PC-3 (cell line): ENCODE results near the gene RELA. TPM values are rescaled to one million over a fixed set of nuclear protein-coding genes. Genes with fewer than 3 reads are reported as not detected.

ENCODE experiments used
- ATAC-seq: fragments of 200-7000 bp; cut with Tn5 transposase; 2 replicates; pipeline ENCODE4 v1.9.1; 2020; ENCODE audit warnings: mild to moderate bottlenecking, moderate library complexity
- BruUV-seq: library from RNA; stranded (reverse); fragments of 400-500 nt; replicated peaks from 2 replicates; lab custom pipeline; 2021; lab: Mats Ljungman, UMichigan
- CTCF ChIA-PET: fragments of 300-600 bp; sonication (Branson Sonifier 250); formaldehyde crosslinking; loops from one replicate; lab custom pipeline; 2022; ENCODE audit warnings: antibody characterized with exemption; lab: Charles Lee
- POLR2A ChIA-PET: fragments of 300-600 bp; sonication (Branson Sonifier 250); formaldehyde crosslinking; loops from one replicate; lab custom pipeline; 2022; ENCODE audit warnings: antibody characterized with exemption; ENCODE audit not compliant: unreplicated experiment; lab: Charles Lee
- DNase-seq: peaks from one replicate; pipeline ENCODE4 v3.0.0-alpha.2; 2015
- H2AFZ ChIP-seq: fragments of 300-600 bp; sonication (generic); 2 replicates; pipeline ENCODE4 v1.6.0; 2016; ENCODE audit warnings: antibody characterized with exemption, low read length
- H3F3A ChIP-seq: fragments of 300-600 bp; sonication (generic); one replicate; pipeline ENCODE4 v1.6.0; 2017; ENCODE audit warnings: antibody characterized with exemption, low read length, control low read depth, mild to moderate bottlenecking; ENCODE audit not compliant: unreplicated experiment
- H3K27ac ChIP-seq: fragments of 300-600 bp; sonication (generic); 2 replicates; pipeline ENCODE4 v1.5.1; 2016; ENCODE audit warnings: mild to moderate bottlenecking, low read length
- H3K27me3 ChIP-seq: fragments of 300-600 bp; sonication (generic); 2 replicates; pipeline ENCODE4 v1.6.1; 2016; ENCODE audit warnings: low read length, mixed read lengths
- H3K36me3 ChIP-seq: fragments of 300-600 bp; sonication (generic); 2 replicates; pipeline ENCODE4 v1.6.1; 2016; ENCODE audit warnings: low read depth, mixed run types, low read length, mixed read lengths
- H3K4me1 ChIP-seq: fragments of 300-600 bp; sonication (generic); 2 replicates; pipeline ENCODE4 v1.5.1; 2016; ENCODE audit warnings: low read length; ENCODE audit not compliant: insufficient read depth
- H3K4me2 ChIP-seq: fragments of 300-600 bp; sonication (generic); 2 replicates; pipeline ENCODE4 v1.6.0; 2016; ENCODE audit warnings: low read length
- H3K4me3 ChIP-seq: fragments of 300-600 bp; sonication (generic); 2 replicates; pipeline ENCODE4 v1.5.1; 2016; ENCODE audit warnings: mild to moderate bottlenecking, low read length, mixed read lengths
- H3K79me2 ChIP-seq: fragments of 300-600 bp; sonication (generic); 2 replicates; pipeline ENCODE4 v1.6.1; 2017; ENCODE audit warnings: low read length, mixed read lengths
- H3K9ac ChIP-seq: fragments of 300-600 bp; sonication (generic); 2 replicates; pipeline ENCODE4 v1.6.0; 2016; ENCODE audit warnings: mild to moderate bottlenecking, low read length
- H3K9me2 ChIP-seq: fragments of 300-600 bp; sonication (generic); replicated peaks from 2 replicates; pipeline ENCODE4 v1.6.1; 2016; ENCODE audit warnings: mixed run types, low read length, mixed read lengths
- H3K9me3 ChIP-seq: fragments of 300-600 bp; sonication (generic); 2 replicates; pipeline ENCODE4 v1.6.1; 2016; ENCODE audit warnings: low read length, mixed read lengths
- H4K20me1 ChIP-seq: fragments of 300-600 bp; sonication (generic); 2 replicates; pipeline ENCODE4 v1.6.1; 2016; ENCODE audit warnings: low read length, mixed read lengths
- EZH2 ChIP-seq: fragments of 300-600 bp; sonication (generic); IDR thresholded peaks from one replicate; pipeline ENCODE4 v1.6.1; 2017; ENCODE audit warnings: antibody characterized with exemption, mild to moderate bottlenecking, low read length; ENCODE audit not compliant: unreplicated experiment
- EZH2phosphoT487 ChIP-seq: fragments of 300-600 bp; sonication (generic); IDR thresholded peaks from 2 replicates; pipeline ENCODE4 v1.6.1; 2018; ENCODE audit warnings: mild to moderate bottlenecking, antibody characterized with exemption, low read length, borderline replicate concordance
- intact Hi-C: fragments of 100-400 bp; cut with micrococcal nuclease; formaldehyde crosslinking; loops from 2 replicates; pipeline ENCODE4 v1.9.0; 2023
- total RNA-seq: library from RNA; depleted of rRNA; stranded (reverse); fragments of >200 nt; gene quantifications from 2 replicates; pipeline ENCODE4 v1.2.3, GENCODE V29; 2014
- TF ChIP-seq, protein P1 (sequence below): fragments of 300-600 bp; sonication (generic); conservative IDR thresholded peaks from 2 replicates; pipeline ENCODE4 v1.5.1; 2017; ENCODE audit warnings: antibody characterized with exemption, low read depth, mild to moderate bottlenecking, low read length

RELA gene
- total RNA-seq, 1 experiment from 2014 or later, result 84.2 TPM

- Histone ChIP-seq H3K9me3 (no peaks in the 10 kb centered on the region), H3K9me2 (no peaks in the 10 kb centered on the region), H3K9ac (no peak overlapping the region), H2AFZ (no peak overlapping the region), H3K36me3 (no peaks in the 10 kb centered on the region), H3K27me3 (peaks cover 10% of the 10 kb centered on the region; the same call in 1 of the 2 replicates), H3K4me3 (no peak overlapping the region), H3K27ac (no peak overlapping the region), H4K20me1 (no peaks in the 10 kb centered on the region), H3F3A (no peaks in the 10 kb centered on the region), H3K79me2 (no peaks in the 10 kb centered on the region), H3K4me2 (no peak overlapping the region), H3K4me1 (no peaks in the 10 kb centered on the region)
- ChIA-PET POLR2A (no interaction called here), CTCF (no interaction called here)
- intact Hi-C loops, result no loop called here
- BruUV-seq, result no TSS peak
- TF ChIP-seq EZH2phosphoT487 (no peak), EZH2 (no peak)
- TF ChIP-seq, protein P1, sequence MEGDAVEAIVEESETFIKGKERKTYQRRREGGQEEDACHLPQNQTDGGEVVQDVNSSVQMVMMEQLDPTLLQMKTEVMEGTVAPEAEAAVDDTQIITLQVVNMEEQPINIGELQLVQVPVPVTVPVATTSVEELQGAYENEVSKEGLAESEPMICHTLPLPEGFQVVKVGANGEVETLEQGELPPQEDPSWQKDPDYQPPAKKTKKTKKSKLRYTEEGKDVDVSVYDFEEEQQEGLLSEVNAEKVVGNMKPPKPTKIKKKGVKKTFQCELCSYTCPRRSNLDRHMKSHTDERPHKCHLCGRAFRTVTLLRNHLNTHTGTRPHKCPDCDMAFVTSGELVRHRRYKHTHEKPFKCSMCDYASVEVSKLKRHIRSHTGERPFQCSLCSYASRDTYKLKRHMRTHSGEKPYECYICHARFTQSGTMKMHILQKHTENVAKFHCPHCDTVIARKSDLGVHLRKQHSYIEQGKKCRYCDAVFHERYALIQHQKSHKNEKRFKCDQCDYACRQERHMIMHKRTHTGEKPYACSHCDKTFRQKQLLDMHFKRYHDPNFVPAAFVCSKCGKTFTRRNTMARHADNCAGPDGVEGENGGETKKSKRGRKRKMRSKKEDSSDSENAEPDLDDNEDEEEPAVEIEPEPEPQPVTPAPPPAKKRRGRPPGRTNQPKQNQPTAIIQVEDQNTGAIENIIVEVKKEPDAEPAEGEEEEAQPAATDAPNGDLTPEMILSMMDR, result no peak
- no peak for DNase-seq
- no peak for ATAC-seq
Measured at GRCh38 chr11:65680192-65680743, 17.6 kb upstream of the RELA start.

GRCh38 chr11:65672982-65673381 is 10.3 kb upstream of the RELA start:
- TF ChIP-seq, protein P1, result no peak
- TF ChIP-seq EZH2phosphoT487, result no peak
- no peak for TF ChIP-seq EZH2
- ChIA-PET CTCF (no interaction called here), POLR2A (no interaction called here)
- Histone ChIP-seq H3K4me2 (no peak overlapping the region), H3K27ac (no peak overlapping the region), H3K9ac (no peak overlapping the region), H3K9me2 (no peaks in the 10 kb centered on the region), H3F3A (no peaks in the 10 kb centered on the region), H3K4me1 (no peaks in the 10 kb centered on the region), H3K9me3 (no peaks in the 10 kb centered on the region), H3K36me3 (no peaks in the 10 kb centered on the region), H3K4me3 (no peak overlapping the region), H3K79me2 (no peaks in the 10 kb centered on the region), H3K27me3 (no peaks in the 10 kb centered on the region), H2AFZ (no peak overlapping the region), H4K20me1 (no peaks in the 10 kb centered on the region)
- DNase-seq, result no peak
- ATAC-seq, result no peak
- no TSS peak for BruUV-seq
- intact Hi-C loops, result no loop called here

DNA sequence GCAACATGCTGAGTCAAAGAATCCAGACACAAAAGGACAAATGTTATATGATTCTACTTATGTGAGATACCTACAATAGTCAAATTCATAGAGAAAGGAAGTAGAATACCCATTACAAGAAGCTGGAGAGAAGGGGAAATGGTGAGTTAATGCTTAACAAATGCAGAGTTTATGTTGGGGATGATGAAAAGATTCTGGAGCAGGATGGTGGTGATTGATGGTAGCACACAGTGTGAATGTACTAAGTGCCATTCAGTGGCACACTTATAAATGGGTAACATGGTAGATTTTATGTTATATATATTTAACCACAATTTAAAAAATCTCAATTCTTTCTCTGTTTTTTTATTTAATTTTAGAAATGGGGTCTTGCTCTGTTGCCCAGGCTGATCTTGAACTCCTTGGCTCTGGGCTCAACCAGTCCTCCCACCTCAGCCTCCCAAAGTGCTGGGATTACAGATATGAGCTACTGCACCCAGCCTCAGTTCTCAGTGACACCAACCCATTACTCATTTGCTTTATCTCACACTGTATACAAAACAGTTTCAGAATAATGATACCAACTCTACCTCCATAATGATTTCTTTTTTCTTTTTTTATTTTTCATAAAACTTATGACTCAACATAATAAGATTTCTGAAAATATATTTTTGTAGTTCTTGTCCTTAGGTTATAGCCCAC is 9.6 kb upstream of the RELA start:
- no peak overlapping the region for H3K9ac ChIP-seq
- intact Hi-C loops, result no loop called here
- no peak for DNase-seq
- no peaks in the 10 kb centered on the region for H3K27me3 ChIP-seq
- no peak overlapping the region for H3K27ac ChIP-seq
- no peaks in the 10 kb centered on the region for H3K9me3 ChIP-seq
- H3K4me3 ChIP-seq, result no peak overlapping the region
- no peaks in the 10 kb centered on the region for H3K36me3 ChIP-seq
- no peaks in the 10 kb centered on the region for H4K20me1 ChIP-seq
- TF ChIP-seq EZH2 (no peak), EZH2phosphoT487 (no peak)
- TF ChIP-seq, protein P1, result no peak
- ChIA-PET CTCF (no interaction called here), POLR2A (no interaction called here)
- no peak overlapping the region for H2AFZ ChIP-seq
- no peaks in the 10 kb centered on the region for H3K79me2 ChIP-seq
- no peak overlapping the region for H3K4me2 ChIP-seq
- H3F3A ChIP-seq, result no peaks in the 10 kb centered on the region
- no peak for ATAC-seq
- H3K4me1 ChIP-seq, result no peaks in the 10 kb centered on the region
- no TSS peak for BruUV-seq
- H3K9me2 ChIP-seq, result no peaks in the 10 kb centered on the region
